Stimulated activated CD4-positive, alpha-beta T cell treated with anti-CD3 and anti-CD28 coated beads, Interleukin-12 subunit alpha, Interleukin-12 subunit beta, amount 100 ng/mL, for 48 hours (primary cell): ENCODE measurements around the gene RSPH1.

Source experiments
- DNase-seq, 3 donors: peaks; one replicate each; pipeline ENCODE4 v3.0.0-alpha.2; 2020; ENCODE audit warnings: low read depth in 2 of 3, low spot score in 1 of 3

Gene RSPH1

GRCh38 chr21:42451941-42452340 lies 44.1 kb downstream of the RSPH1 start:
- DNase-seq, result no peak

DNA sequence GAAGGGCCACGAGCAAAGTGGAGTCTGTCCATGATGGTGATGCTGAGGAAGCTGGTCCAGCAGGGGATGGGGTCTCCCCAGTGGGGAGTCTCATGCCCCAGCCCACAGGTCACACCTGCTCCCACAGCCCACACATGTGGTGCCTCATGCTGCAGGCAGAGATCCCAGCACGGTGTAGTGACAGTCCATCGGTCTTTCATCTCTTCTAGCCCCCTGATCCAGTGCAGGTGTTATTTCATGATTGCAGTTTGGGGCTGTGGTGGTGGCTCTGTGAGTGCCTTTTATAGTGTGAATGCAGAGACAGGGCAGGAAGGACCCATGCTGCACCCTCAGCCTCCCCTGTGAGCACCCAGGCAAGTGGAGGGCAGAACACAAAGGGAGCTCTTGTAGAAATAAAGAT lies 47.3 kb downstream of the RSPH1 start:
- DNase-seq, result no peak

DNA sequence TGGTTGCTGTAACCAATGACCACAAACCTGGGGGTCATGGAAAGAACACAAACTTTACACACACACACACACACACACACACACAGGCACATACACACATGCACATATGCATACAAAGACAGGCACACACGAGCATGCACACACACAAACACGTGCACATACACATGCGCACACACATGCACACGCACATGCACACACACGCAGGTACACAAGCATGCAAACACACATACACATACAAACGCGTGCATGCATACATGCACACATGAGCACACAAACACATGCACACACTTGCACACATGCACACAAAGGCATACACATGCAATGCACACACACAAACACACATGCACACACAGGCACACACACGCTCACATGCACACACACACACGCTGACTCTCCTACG lies 48.3 kb downstream of the RSPH1 start:
- no peak for DNase-seq

DNA sequence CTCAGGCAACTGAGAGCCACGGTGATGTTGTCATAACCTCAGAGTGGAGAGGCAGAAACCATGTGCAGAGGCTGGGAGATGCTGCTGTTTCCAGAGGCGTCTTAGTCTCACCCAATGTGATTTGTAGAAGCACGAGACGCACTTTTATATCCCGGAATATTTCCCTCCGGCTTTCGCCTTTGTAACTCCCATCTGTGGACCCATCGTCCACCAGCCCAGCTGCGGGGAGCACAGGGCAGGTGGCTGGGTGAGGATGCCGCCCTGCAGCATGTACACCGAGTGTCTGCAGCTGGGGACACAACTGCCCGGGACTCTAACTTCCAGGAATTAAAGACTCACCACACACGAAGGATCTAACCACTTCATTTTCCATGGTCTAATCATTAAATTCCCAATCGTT lies 48.8 kb downstream of the RSPH1 start:
- DNase-seq, result no peak

GRCh38 chr21:42446531-42446930 lies 49.5 kb downstream of the RSPH1 start:
- no peak for DNase-seq

GRCh38 chr21:42445311-42445710 lies 50.7 kb downstream of the RSPH1 start:
- no peak for DNase-seq

DNA sequence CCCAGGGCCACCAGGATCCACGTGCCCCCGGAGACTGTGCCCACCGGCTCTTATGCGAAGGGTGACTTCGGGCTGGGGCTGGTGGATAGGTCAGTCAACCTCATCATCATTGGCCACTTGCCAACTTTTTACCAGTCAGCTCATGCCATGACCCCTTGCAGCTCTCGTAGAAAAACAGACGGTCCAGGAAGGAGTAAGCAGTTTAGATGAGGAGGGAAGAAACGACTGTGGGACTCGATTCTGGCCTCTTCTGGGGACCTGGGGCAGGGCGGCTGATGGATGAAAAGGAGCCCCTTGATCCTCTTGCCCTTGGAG lies 51.3 kb downstream of the RSPH1 start:
- no peak for DNase-seq

GRCh38 chr21:42443876-42444744 lies 51.9 kb downstream of the RSPH1 start:
- no peak for DNase-seq

DNA sequence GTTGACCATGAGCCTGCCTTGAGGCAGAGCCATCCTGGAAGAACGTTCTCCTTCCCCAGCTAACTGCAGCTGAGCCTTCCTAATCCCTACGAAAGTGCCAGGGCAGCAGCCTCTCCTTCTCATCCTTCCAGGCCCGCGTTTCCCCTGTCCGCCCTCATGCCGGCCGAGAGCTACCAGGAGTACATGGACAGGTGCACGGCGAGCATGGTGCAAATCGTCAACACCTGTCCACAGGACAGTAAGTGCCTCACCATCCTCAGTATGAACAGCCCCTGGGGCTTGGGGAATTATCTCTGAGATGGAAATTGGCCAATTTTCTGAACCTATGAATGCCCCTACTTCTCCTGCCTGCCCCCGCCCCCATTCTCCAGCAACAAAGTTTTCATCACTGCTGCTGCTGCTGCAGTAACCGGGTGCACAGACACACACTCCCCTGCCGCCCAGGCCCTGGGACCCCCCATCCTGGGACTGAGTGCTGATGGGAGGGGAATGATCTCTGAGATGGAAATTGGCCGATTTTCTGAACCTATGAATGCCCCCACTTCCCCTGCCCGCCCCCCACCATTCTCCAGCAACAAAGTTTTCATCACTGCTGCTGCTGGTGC lies 52.7 kb downstream of the RSPH1 start:
- no peak for DNase-seq

GRCh38 chr21:42441963-42442362 lies 54.1 kb downstream of the RSPH1 start:
- DNase-seq, result no peak

GRCh38 chr21:42440187-42440792 lies 55.7 kb downstream of the RSPH1 start:
- no peak for DNase-seq

- no peak for DNase-seq
Observed at GRCh38 chr21:42439284-42440186, 56.5 kb downstream of the RSPH1 start.

DNA sequence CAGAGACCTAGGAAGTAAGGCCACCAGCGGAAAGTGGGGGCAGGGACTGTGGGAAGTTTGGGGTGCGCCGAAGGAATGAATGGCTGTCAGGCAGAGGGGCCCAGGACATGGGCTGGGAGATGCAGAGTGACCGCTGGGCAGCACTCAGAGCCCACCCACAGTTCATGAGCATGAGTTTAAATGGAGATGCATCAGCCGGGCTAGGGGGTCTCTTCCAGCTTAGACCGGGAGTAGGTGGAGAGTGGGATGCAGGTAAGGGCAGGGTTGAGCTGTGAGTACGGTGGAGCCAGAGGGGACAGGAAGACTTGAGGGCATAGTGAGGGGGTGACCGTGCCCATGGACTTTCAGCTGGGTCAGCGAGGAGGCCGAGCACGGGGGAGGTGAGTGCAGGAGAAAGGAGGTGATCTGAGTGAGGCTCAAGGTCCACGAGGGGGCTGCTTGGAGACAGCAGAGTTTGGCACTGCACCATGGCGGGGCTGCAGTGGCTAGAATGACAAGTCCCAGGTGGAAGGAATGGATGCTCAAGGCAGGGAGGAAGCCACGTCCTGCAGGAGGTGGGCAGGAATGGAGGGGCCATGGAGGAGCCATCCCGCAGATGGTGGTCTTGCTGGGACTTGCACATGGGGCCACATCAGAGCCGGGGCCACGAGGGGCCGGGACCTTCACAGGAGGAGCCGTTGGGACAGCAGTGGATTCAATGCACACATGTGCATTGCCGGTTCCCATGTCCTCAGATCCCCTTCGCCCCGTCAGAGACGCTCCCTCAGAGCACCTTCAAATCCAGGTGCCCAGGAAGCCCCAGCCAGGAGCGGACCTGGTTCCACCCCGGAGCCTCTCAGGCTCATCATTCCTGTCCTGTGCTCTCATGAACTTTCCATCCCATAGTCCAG lies 57.5 kb downstream of the RSPH1 start:
- DNase-seq, result no peak

GRCh38 chr21:42437786-42438185 lies 58.2 kb downstream of the RSPH1 start:
- DNase-seq, result no peak

- no peak for DNase-seq
Observed at GRCh38 chr21:42436914-42437313, 59.1 kb downstream of the RSPH1 start.

- no peak for DNase-seq
Observed at GRCh38 chr21:42435833-42436232, 60.2 kb downstream of the RSPH1 start.

DNA sequence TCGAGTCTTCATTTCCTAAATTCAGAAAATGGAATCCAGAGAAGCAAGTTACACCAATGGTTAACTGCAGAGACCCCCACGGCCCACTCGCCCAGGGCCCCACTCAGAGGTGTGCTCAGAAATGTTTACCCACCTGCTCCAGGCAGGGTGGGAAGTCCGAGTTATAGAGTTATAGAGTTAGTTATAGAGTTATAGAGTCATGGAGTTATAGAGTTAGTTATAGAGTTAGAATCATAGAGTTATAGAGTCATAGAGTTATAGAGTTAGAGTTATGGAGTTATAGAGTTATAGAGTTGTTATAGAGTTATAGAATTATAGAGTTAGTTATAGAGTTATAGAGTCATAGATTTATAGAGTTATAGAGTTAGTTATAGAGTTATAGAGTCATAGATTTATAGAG lies 60.6 kb downstream of the RSPH1 start:
- no peak for DNase-seq

- no peak for DNase-seq
Observed at GRCh38 chr21:42434884-42435283, 61.1 kb downstream of the RSPH1 start.

DNA sequence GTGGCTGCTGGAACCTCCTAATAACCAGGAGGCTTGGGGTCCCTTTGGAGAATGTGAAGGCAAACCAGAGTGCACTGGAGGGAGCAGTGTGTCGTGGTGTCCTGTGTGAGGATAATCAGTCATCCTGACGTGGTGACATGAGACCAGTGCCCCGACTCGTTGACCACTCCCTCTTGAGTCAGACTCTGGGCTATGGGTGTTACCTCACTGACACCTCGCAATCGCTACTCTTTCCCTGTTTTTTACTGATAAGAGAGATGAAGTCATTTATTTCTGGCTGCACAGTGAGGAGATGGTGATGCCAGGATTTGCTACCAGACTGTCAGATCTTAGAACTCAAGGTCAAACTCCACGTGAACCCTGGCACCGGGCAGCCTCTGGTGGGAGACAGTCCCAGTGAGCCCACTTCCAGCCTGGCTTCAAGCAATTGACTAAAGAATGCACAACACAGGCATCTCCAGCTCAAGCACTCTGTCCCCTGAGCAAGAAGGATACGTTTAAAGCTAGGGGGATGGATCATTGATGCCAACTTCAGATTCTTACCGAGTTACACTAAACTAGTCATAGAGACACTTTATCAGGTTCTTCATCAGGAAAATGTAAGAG lies 62.0 kb downstream of the RSPH1 start:
- no peak for DNase-seq

- no peak for DNase-seq
Observed at GRCh38 chr21:42432695-42433094, 63.3 kb downstream of the RSPH1 start.
